Hematopoietic multipotent progenitor cell treated with erythropoietin and hydrocortisone succinate and interleukin-3 and kit ligand, for 17 days (in vitro differentiated cells): Measurements from ENCODE around the gene FAM151B.
"Not testable (repeated sequence)": the region's sequence is repeated elsewhere in the genome, so short reads cannot be mapped to it uniquely, and the experiment has no call there.

Experiments used
- DNase-seq: peaks from one replicate; pipeline ENCODE4 v3.0.0-alpha.2; 2015; ENCODE audit warnings: low spot score

The FAM151B gene

GRCh38 chr5:80487829-80488721 lies at the start of gene FAM151B:
Gene FAM151B (plus strand): TSS chr5:80488100. CDS start chr5:80488124, 24 bp downstream.
- DNase-seq = no peak

- DNase-seq = no peak
These were observed 49.2 kb upstream of the FAM151B start for GRCh38 chr5:80438739-80439138.

- no peak for DNase-seq
These were observed 48.7 kb upstream of the FAM151B start for GRCh38 chr5:80439213-80439612.

- no peak for DNase-seq
These were observed 45.2 kb upstream of the FAM151B start for GRCh38 chr5:80442742-80443141.

DNA sequence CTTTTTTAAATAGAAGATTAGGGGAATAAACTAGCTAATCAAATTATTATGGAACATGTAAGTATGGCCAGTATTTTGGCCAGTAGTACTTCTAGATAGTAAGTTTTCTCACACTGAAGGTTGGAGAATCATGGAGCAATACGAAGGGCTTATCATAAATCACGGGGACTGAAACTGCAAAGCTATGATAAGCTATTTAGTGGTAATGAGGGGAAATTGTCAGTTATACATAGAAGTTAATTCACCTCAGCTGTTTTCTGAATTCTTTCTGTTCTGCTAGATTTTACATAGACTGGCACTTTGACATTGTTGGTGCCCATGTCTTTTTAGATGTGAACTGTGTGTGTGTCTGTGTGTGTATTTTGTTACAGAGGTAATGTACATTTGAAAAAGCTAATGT lies 34.5 kb upstream of the FAM151B start:
- DNase-seq = no peak

GRCh38 chr5:80463269-80463668 lies 24.6 kb upstream of the FAM151B start:
- DNase-seq = no peak

GRCh38 chr5:80466669-80467485 lies 21.0 kb upstream of the FAM151B start:
- DNase-seq = no peak

DNA sequence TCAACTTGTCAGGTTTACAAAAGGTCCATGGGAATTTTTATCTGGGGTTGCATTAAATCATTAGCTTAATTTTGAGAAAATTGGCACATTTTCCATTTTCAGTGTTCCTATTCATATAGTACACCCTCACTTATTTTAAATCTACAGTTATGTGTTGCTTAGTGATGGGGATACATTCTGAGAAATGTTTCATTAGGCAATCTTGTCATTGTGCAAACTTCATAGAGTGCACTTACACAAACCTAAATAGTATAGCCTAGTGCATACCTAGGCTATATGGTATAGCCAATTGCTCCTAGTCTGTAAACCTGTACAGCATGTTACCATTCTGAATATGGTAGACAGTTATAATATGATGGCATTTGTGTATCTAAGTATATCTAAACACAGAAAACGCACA lies 19.8 kb upstream of the FAM151B start:
- no peak for DNase-seq

GRCh38 chr5:80470631-80471030 lies 17.3 kb upstream of the FAM151B start:
- DNase-seq = not testable (repeated sequence)

DNA sequence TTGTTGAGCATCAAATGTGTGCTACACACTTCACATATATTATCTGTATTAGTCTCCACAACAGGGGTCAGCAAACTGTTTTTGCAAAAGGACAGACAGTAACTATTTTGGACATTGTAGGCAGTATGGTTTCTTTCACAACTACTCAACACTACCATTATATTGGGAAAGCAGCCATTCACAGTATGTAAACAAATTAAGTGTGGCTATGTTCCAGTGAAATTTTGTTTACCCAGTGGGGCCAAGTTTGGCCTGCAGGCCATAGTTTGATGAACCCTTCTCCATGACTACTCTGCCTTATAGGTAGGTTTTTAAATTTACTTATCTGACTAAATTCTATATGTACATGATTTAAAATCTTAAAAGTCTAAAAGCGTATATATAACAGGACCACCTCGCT lies 13.0 kb upstream of the FAM151B start:
- DNase-seq = no peak

DNA sequence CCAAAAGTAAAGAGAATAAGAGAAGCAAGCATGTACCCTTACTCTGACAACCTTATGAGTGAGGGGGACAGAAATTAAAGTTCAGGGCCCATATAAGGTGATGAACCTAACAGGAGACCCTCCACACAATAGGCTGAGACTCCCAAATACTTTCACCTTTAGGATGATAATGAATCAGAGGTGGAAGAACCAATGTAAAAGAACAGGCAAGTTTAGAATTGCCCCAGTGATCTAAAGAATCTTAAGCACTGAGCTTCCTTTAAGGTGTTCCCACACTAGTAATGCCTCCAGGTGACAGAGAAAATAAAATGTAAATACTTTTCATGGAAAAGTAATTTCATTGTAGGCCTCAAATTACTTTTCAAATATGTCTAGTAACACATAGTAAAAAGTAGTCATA lies 8.2 kb upstream of the FAM151B start:
- DNase-seq = no peak

DNA sequence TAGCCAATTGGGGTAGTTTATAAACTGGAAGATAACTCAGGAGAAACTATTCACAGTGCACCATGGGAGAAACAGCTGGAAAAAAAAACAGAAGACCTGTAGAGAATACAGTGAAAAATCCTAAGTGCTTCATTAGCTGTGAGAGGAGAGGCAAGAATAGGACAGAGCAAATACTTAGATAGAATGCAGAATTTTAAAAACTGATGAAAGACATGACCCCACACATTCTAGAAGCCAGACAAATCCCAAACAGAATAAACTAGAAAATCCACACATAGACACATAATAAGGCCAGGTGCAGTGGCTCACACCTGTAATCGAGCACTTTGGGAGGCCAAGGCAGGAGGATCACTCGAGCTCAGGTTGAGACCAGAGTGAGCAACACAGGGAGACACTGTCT lies 7.5 kb upstream of the FAM151B start:
- DNase-seq = no peak

GRCh38 chr5:80481019-80481893 lies 6.6 kb upstream of the FAM151B start:
- DNase-seq = peak; percentile 18

GRCh38 chr5:80482578-80482977 lies 5.3 kb upstream of the FAM151B start:
- DNase-seq = no peak

GRCh38 chr5:80483636-80484232 lies 4.2 kb upstream of the FAM151B start:
- DNase-seq = no peak

- DNase-seq = no peak
These were observed 464 bp upstream of the FAM151B start for GRCh38 chr5:80487444-80487828.

- DNase-seq = no peak
These were observed 3.4 kb downstream of the FAM151B start for GRCh38 chr5:80491296-80491695.

GRCh38 chr5:80492741-80493140 lies 4.8 kb downstream of the FAM151B start:
- no peak for DNase-seq

DNA sequence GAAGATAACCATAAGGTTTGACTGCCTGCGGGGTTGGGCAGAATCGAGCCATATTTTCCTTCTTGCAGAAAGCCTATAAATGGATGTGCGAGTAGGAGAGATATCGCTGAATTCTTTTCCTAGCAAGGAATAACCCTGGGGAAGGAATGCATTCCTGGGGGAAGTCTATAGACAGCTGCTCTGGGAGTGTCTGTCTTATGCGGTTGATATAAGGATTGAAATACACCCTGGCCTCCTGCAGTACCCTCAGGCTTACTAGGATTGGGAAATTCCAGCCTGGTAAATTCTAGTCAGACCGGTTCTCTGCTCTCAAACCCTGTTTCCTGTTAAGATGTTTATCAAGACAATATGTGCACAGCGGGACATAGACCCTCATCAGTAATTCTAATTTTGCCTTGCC lies 5.5 kb downstream of the FAM151B start:
- DNase-seq = not testable (repeated sequence)

DNA sequence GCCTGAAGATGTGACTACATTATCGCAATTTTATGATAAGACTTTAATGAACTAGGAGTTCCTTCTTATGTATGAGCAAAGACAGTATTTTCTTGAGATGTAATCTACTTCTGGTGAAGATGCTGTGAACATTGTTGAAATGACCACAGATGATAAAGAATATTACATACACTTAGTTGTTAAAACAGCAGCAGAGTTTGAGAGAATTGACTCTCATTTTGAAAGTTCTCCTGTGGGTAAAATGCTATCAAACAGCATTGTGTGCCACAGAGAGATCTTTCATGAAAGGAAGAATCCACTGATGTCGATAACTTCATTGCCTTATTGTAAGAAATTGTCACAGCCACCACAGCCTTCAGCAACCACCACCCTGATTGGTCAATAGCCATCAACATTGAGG lies 8.0 kb downstream of the FAM151B start:
- DNase-seq = no peak

DNA sequence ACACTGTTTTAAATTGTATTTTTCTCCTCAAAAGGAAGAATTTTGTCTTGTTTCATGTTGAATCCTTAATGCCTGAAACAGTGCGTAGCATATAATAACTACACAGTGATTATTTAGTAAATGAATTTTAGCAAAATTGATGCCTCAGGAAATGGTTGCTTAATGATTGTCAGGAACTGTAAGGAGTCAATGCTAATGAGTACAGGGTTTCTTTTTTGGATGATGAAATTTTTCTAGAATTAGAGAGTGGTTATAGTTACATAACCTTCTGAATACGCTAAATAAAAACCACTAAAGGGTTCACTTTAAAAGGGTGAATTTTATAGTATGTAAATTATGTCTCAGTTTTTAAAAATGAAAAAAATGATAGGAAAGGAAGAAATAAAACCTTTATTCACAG lies 14.9 kb downstream of the FAM151B start:
- DNase-seq = no peak

DNA sequence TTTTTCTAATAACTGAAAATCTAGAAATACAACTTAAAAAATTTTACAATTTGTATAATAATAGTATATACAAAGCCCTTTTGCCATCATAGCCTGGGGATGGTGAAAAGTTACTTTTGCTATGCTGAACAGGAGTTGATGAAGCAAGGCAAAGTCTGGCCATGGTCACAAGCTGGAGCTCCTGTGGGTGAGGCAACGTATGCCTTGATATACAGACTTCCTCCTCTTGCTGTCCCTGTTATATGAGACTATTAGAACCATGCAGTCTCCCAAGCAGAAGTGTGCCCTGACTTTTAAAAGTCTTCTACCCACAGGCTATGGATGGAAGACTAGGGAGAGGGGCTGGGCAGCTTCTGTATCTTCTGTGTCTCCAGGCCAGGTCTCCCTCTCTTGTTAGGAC lies 15.7 kb downstream of the FAM151B start:
- DNase-seq = no peak
